HG03135 (cell line): ENCODE results near the gene CDC26.
"Not testable (repeated sequence)": the region's sequence is repeated elsewhere in the genome, so short reads cannot be mapped to it uniquely, and the experiment has no call there.

Experiments used
- ATAC-seq: cut with Tn5 transposase; IDR thresholded peaks from one replicate; pipeline ENCODE4 v1.9.1; 2021; ENCODE audit warnings: mild to moderate bottlenecking, moderate library complexity; ENCODE audit not compliant: unreplicated experiment

Gene CDC26

DNA sequence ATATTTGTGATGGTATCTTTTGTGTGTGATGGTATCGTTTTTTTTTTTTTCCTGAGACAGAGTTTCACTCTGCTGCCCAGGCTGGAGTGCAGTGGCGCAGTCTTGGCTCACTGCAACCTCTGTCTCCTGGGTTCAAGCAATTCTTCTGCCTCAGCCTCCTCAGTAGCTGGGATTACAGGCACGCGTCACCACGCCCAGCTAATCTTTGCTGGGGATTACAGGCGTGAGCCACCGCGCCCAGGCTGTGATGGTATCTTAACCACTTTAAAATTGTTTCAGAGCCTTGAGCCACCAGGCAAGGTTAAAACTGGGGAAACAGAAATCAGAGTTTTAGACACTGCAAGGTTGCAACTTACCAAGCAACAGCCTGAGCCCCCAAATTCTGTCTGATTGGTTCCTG lies 20.9 kb upstream of the CDC26 start:
- not testable (repeated sequence) for ATAC-seq

DNA sequence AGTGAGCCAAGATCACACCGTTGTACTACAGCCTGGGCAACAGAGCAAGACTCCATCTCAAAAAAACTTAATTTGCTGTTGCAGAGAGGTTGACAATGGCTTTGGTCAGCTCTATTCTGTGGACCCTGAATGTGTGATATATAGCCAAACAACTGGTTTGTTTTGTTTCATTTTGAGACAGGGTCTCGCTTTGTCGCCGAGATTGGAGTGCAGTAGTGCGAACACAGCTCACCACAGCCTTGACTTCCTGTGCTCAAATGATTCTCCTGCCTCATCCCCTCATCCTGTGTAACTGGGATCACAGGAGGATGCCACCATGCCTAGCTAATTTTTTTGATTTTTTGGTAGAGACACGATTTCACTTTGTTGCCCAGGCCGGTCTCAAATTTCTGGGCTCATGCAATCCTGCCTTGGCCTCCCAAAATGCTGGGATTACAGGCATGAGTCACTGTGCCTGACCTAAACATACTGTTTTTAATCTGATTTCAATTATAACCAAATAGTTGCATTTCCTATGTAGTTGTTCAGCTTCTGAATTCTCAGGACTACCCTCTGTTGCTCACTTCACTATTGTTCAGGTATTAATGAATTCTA lies 18.0 kb upstream of the CDC26 start:
- no peak for ATAC-seq

DNA sequence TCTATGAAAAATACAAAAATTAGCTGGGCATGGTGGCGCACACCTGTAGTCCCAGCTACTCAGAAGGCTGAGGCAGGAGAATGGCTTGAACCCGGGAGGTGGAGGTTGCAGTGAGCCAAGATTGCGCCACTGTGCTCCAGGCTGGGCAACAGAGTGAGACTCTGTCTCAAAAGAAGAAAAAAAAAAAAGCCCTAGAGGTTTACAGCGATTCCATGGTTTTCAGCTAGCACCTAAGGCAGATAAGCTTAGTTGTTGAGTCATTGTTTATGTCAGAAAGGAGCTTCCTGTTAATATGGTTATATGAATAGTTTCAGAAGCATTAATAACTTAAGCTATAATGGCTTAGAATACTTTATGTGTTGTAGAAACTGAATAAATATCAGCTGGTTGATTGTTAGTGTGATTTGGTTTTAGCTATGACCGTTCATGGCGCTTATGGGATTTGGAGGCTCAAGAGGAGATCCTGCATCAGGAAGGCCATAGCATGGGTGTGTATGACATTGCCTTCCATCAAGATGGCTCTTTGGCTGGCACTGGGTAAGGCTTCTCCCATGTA lies 14.8 kb upstream of the CDC26 start:
- ATAC-seq = no peak

DNA sequence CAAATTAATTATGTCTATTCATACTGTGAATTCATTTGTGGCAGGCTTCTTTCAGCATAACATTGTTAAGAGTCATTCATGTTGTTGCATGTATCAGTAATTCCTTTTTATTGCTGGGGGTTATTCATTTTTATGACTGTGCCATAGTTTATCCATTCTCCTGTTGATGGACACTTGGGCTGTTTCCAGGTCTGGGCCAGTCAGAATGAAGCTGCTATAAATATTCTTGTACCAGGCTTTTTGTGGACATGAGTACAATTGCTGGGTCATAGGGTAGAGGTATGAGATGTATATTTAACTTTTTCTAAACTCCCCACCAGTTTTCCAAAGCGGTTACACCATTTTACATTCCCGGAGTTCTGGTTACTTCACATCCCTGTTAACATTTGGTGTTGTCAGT lies 13.7 kb upstream of the CDC26 start:
- ATAC-seq = no peak

DNA sequence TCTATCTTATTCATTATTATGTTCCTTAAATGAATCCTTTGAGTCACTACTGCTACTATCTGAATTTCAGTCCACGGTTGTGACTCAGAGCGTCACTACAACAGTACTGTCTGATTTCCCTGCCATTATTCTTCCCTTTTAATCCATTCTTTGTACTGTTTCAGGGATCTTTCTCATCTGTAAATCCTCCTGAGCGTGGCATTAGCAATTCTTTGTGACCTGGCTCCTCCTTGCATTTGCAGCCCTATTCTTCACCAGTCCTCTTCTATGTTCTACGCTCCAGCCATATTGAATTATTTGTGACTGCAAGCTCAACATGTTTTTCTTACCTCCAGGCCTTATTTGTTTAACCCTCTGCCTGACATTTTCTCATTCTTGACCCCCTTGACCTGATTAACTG lies 6.0 kb upstream of the CDC26 start:
- ATAC-seq = no peak

DNA sequence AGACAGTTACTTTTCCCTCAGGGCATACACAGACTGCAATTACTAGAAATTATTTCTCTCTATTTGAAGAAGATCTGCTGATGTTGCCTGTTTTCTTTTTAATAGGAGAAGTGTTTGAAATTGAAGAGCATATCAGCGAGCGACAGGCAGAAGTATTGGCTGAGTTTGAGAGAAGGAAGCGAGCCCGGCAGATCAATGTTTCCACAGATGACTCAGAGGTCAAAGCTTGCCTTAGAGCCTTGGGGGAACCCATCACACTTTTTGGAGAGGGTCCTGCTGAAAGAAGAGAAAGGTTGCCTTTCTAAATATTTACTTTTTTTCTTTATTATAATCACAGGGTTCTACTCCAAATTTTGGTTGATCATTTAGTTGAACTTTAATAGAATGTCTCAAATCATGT lies 3.5 kb upstream of the CDC26 start:
- ATAC-seq = no peak

DNA sequence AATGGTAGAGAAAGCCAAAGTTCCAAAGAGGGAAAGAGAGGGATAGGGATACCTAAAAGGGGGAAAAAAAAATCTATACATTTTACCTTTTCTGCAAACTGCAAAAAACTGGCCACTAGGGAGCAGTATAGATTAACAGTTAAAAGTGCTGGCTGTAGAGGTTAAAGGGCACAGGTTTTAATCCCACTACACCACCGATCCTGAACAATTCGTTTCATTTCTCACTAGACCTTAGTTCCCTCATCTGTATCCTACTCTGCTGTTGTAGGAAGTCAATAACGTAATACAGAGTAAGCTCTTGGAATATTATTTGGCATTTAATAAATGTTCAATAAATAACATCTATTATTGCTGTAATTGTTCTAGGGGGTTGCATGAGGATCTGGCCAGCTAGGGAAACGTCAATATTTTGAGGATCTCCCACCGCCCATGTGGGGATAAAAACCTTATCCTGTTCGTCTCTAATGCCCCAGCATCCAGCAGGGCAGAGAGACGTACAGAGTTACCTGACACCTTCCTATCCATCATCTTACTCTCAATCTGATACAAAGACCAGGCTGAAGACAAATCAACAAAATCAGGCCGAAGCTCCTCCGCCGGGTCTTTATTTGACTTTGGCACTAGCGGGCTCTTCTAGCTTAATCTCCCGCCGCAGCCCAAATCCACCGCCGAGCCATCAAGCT lies 757 bp downstream of the CDC26 start:
- ATAC-seq = peak; percentile 13

DNA sequence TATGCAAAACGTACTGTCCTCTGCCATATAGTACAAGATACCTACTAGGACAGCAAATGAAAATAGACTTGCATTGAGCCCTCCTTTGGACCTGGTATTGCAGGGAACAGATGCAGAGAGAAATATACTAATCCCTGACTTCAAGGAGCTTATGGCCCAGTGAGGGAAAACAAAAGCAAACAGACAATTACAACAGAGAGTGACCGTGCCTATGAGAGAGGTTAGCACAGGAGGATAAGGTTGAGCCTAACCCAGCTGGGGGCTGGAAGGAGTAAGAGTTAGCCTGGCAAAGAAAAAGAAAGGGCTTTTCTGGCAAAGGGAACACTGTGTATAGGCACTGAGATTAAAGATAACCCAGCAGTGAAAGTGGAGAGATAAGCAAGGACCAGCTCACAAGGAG lies 5.5 kb downstream of the CDC26 start:
- ATAC-seq = no peak

DNA sequence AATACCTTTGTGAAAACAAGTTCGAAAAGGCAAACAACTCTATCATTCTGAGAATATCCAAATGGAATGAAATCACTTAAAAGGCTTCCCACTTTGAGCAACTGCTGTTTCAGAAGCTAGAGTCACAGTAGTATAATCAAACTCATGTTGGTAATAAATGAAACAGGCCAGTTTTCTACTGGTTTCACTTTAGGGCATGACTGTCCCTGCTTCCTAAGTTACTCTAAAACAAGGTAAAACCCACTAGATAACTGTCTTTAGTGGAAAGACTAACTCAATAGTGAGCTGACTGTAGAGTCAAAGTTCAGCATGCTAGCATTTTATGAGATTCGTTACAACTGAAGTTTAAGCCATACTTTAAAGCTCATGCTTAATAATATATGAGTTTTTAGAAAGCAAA lies 6.0 kb downstream of the CDC26 start:
- no peak for ATAC-seq

DNA sequence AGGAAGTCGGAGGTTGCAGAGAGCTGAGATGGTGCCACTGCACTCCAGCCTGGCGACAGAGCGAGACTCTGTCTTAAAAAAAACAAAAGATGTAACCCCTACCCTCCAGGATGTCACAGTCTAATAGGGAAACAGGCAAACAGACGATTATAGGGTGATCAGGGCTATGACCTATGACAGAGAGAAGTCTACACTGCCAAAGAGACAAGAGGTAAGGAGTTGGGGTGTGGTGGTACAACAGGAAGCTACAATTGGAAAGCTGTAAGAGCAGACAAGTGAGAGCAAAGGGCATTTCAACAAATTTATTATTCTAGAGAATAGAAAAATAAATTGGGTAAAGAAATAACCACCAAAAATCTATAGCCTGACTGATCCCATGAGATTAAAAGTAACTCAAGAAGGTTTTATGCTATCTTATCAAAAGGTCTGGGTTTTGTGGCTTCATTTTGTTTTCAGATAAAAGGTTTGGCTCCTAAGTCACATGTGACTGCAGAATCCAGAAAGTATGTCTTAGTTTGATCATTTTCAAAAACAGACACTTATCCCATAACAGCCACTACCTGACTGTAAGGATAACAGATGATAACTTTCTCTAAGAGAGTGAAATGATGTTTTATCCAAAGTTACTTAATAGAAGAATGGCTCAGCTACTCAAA lies 7.3 kb downstream of the CDC26 start:
- no peak for ATAC-seq

DNA sequence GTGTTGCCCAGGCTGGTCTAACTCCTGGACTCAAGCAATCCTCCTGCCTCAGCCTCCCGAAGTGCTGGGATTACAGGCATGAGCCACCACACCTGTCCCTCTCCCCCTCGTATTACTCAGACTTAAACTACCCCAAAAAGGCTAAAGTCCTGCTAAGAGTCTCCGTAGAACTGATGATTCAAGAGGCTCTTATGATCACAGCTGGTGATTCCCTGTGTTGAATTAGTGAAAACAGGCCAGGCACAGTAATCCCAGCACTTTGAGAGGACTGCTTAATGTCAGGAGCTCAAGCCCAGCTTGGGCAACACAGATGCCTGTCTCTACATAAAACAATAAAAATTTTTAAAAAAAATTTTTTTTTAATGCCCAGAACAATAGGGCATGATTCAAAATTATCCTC lies 9.2 kb downstream of the CDC26 start:
- no peak for ATAC-seq

DNA sequence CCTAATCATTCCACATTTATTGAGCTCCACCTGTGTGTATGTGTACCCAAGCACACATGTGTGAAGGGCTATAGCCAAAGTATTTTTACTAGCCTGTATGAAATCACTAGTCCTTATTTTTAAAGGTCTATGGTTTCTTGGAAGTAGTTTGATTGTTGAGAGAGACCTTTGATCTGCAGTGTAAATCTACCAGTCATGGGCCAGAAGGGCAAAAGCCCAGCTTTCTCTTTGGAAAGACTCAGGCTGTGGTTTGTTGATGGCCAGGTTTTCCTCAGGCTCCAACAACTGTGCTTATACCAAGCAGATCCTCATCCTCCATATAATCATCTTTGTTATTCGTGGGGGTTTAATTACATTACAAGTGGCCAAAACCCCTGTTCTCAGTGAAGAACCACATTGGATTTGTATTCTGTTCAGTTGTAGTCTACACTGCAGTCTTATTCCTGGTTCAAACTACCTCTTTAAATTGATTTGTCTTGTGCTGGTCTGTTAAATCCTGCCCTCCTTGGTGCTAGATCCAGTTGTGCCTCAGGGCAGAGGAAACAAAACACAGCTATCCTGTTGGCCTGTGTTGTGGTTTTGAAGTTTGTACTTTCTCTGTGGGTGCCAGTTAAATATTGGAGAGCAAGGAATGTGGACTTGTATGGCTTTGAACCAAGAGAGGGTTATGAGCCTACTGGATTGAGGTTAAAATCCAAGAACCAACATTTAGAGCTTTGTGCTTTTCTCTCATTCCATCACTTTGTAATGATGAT lies 13.3 kb downstream of the CDC26 start:
- no peak for ATAC-seq

DNA sequence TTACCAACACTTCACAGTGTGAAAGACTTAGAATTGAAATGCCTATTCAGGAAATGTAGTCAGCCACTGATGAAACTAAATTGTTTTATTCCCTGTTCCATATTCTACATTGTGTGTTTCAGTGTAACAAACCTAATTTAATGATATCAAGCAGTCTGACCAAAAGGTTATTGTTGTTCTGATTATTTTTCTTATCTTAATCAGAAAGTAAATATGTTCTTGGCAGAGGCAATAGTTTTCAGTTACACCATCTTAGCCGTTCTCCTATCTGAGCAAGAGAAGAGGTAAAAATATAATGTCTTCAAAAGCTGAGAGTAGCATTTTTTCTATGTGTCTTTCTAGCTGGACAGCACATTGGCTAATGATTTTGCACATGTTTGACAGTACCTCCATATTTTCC lies 17.1 kb downstream of the CDC26 start:
- no peak for ATAC-seq

DNA sequence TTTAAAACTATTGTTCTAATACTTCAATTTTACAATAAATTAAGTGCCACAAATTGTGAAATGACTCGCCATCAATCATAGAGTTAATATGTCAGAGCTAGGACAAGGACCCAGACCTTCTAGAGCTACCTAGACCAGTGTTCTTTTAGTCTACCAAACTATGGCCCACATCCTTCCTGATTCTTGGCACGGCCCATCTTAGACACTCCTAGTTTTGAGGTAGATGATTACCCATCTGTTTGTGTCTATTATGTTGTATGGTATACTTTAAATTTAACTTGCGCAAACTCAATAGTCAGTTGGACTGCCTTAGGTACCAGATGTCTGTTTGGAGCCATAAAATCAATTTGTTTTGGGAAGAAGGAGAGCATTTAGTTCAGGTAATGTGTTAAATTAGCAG lies 17.5 kb downstream of the CDC26 start:
- ATAC-seq = no peak

DNA sequence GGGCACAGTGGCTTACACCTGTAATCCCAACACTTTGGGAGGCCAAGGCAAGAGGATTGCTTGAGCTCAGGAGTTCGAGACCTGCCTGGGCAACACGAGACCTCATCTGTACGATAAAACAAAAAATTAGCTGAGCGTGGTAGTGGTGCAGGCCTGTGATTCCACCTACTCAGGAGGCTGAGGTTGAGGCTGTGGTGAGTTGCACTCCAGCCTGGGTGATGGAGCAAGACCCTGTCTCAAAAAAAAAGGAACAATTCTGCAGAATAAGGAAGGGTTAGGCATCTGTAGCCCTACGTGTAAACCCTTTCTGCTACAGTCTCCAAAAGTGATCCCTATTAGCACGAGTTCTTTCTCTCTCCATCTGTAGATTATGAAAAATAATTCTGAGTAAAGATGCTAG lies 19.9 kb downstream of the CDC26 start:
- no peak for ATAC-seq

DNA sequence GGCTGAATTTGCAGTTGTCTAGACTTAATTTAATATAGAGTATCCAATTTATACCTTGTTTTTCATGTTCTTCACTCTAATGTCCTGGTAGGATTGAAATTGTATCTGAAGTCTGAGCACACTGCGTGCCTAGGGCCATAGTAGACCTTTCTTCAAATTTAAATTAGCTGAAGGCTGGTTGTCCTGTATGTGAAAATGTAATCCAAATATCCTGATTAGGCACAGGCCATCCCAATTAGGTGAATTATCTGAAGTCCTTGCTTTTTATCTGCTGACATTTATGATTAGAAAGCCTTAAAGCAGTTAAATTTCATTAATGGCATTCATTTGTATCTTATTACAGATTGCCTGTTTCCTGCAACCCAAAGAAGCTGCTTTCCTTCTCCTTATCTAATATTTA lies 20.4 kb downstream of the CDC26 start:
- no peak for ATAC-seq

DNA sequence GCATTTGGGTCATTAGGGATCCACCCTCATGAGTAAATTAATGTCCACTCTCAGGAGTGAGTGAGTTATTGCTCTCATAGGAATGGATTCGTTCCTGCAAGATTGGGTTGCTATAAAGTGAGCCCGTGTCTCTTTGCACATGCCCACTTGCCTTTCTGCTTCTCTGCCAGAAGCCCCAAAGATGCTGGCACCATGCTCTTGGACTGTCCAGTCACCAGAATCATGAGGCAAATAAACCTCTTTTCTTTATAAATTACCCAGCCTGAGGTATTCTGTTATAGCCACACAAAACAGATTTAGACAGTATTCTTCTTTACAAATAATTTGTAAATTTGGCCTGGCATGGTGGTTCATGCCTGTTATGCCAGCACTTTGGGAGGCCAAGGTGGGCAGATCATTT lies 24.6 kb downstream of the CDC26 start:
- no peak for ATAC-seq

DNA sequence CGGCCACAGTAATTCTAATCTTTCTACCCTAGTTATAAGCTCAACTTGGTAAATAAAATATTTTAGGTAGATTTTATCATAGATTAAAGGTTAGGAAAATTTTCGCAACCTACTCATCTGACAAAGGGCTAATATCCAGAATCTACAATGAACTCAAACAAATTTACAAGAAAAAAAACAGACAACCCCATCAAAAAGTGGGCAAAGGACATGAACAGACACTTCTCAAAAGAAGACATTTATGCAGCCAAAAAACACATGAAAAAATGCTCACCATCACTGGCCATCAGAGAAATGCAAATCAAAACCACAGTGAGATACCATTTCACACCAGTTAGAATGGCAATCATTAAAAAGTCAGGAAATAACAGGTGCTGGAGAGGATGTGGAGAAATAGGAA lies 25.7 kb downstream of the CDC26 start:
- ATAC-seq = not testable (repeated sequence)

DNA sequence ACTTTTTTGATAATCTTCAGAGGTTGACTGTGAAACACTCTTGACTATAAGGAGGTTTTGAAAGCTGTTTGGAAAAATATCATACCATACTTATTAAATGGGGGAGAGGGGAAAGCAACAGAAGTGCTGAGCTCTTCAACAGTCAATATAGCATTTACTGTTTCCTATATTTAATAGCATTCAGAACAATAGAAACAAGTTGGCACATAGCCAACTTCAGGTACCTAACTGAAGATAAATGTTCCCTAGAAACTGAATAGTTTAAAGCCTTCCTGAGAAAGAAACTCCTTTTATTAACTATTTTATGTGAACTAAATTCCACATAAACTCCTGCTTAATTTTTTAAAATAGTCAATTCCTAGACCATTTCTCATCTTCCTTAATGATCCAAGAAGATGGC lies 27.7 kb downstream of the CDC26 start:
- ATAC-seq = no peak

DNA sequence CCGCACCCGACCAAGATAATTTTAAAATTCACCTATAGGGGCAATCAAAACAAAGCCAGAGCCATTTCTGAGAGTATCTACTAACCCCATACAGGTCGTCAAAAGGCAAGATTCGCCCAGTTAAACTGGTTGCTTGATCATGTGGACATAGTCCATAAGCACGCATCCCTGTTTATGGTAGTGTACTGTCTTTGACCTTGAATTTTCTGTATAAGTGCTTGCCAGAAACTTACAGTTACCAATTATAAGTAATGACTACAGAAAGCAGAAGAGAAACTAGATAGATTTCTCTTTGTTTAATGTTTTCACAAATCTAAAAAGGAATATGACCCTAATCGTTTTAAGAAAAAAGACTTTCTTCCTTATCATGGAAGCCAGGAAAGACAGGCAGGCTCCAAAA lies 28.4 kb downstream of the CDC26 start:
- ATAC-seq = no peak

DNA sequence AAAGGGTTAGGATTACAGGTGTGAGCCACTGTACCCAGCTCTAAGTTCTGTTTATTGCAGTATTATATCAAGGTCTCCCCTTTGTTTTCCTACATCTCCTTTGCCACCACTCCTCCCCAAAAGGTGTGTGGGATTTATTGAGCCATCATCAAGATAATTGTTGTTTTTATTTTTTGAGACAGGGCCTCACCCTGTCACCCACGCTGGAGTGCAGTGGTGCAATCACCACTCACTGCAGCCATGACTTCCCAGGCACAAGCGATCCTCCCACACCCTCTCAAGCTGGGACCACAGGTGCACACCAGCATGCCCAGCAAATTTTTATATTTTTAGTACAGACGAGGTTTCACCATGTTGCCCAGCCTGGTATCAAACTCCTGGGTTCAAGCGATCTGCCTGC lies 29.5 kb downstream of the CDC26 start:
- ATAC-seq = no peak

DNA sequence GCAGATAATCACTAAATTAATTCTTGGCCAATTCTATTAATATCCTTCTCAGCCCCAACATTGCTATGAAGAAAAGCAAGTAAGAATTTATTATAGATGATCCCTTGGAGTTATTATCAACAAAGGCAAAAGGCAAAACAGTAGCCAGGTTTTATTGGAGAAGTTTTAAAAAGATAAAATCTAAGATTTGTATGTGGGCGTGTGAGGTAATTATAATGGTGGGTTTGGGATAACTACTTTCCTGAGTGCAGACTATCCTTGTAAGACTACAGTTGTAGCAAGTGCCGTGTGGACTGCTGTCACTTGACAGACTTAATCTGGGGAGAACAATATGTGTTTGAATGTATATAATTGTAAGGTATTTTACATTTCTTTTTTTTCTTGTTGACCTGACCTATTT lies 30.8 kb downstream of the CDC26 start:
- ATAC-seq = no peak
